Measurements from ENCODE around the gene FITM2.
"Not testable (repeated sequence)": the region's sequence is repeated elsewhere in the genome, so short reads cannot be mapped to it uniquely, and the experiment has no call there.

Gene FITM2

DNA sequence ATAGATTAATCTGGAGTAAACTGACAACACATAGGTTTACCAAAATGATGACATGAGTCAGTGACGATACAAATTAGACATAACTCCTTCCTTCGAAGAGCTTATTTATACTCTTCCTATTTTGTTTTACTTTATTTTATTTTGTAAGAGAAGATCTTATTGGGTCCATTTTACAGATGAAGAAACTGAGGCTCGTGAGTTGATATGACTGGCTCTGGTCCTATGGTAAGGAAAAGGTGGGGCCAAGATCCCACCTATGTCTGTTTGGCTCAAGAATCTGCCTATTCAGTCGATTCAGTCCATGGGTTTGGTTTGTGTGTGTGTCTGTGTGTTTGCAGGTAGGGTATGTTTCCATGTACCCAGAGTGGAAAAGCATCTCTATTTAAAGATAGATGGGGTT, 17.4 kb upstream of the FITM2 start:
- no peak for DNase-seq

DNA sequence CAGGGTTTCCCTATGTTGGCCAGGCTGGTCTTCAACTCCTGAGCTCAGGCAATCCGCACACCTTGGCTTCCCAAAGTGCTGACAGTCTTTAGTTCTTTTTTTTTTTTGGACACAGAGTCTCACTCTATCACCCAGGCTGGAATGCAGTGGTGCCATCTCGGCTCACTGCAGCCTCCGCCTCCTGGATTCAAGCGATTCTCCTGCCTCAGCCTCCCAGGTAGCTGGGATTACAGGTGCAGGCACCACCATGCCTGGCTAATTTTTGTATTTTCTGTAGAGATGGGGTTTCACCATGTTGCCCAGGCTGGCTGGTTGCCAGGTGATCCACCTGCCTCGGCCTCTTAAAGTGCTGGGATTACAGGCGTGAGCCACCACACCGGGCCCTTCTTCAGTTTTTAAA, 16.7 kb upstream of the FITM2 start:
- not testable (repeated sequence) for DNase-seq

GRCh38 chr20:44326391-44327159, 15.6 kb upstream of the FITM2 start:
- DNase-seq = no peak

DNA sequence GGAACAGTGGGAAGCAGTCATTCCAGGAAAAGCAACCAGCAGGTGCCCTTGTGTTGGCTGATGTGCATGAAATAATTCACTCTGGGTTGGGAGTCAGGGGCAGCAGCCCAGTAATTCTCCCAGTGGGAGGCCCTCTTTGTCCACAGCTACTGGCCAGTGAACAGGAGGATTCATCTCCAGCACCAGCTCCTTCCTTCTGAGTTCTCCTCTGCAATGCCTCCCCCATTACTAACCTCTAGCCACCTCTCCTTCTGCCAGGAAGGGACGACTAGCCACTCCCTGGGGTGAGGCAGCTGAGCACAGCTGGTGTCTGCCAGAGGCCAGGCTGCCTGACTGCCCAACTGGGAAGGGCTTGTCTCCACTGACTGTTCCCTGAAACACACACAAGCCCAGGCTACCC, 13.3 kb upstream of the FITM2 start:
- DNase-seq = no peak

- DNase-seq = no peak
Measured at GRCh38 chr20:44319839-44320422, 8.9 kb upstream of the FITM2 start.

- DNase-seq = no peak
Measured at GRCh38 chr20:44314870-44315269, 3.9 kb upstream of the FITM2 start.

- no peak for DNase-seq
Measured at GRCh38 chr20:44309763-44310663, 989 bp downstream of the FITM2 start.

DNA sequence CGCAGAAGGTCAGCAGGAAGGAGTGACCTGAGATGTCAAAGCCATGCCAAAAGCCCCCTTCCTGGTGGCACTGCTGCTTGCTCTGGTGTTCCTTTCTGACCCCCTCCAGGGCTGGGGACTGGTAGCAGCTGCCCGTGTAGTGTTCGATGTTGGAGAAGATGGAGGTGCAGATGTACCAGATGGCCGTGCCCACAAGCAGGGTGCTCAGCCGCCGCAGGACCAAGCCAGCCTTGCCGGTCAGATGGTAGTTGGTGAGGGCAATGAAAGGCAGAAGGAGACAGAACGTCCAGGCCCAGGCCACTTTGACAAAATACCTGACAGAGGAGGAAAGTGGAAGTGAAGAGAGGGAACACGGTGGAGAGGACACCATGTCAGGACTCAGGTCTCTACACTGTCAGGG, 4.1 kb downstream of the FITM2 start:
- no peak for DNase-seq

- no peak for DNase-seq
Measured at GRCh38 chr20:44304383-44304782, 6.6 kb downstream of the FITM2 start.

- no peak for DNase-seq
Measured at GRCh38 chr20:44302736-44303135, 8.3 kb downstream of the FITM2 start.

DNA sequence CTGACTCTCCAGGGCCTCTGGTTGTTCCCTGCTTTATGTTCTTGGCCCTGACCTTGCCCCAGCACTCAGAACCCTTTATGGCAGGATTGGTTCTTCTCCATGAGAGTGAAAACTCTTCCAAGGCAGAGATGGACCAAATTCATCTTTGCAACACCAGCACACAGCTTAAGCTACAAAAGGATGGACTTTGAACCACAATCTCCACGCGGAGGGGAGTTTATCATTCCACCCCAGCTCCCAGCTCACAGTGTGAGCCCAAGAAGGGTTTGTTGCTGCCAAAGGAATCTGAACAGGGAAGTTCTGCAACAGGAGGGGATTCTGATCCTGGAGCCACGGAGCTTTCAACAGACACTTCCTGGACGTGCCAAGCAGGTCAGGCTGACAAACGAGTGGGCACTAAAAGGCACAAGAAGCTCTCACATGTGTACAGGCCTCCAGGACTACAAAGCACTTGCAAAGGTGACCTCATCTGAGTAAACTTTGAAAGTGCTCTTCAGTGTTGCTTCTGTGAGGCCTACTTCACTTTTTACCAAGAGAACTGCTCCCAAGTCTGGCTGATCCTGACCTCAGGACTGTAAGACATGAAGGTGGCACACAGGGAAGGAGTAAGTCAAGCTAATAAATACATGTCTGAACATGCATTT, 8.9 kb downstream of the FITM2 start:
- no peak for DNase-seq

GRCh38 chr20:44301285-44301684, 9.7 kb downstream of the FITM2 start:
- DNase-seq = no peak

- not testable (repeated sequence) for DNase-seq
Measured at GRCh38 chr20:44299011-44299535, 11.9 kb downstream of the FITM2 start.

GRCh38 chr20:44297721-44298120, 13.3 kb downstream of the FITM2 start:
- DNase-seq = no peak

DNA sequence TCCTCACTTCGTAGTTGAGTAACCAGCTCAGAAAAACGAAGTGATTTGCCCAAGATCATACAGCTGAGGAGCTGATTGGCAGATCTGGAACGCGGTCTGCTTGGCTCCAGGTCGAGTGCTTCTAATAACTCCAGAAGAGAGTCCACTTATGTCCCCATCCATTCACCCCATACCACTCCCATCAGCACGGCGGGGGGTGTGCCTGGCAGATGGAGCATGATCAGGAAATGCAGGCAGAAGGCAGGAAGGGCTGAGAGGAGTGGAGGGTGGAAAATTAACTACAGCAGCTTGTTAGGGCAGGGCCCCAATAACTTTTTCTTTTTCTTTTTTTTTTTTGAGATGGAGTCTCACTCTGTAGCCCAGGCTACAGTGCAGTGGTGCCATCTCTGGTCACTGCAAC, 15.0 kb downstream of the FITM2 start:
- no peak for DNase-seq

DNA sequence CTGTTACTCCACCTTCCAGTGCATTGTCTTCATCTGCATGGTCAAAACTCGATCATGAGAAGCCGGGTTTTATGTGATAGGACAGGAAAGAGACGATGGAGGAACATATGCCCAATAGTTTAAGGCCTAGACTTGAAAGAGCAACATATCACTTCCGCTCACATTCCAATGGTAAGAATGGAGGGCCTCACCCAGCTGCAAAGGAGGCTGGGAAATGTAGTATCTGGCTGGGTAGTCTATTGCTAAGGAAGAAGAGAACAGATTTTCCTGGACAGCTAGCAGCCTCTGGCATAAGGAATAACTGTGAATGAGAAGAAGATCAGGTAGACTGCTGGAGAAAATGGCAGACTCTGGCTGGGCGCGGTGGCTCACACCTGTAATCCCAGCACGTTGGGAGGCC, 19.2 kb downstream of the FITM2 start:
- DNase-seq = no peak

DNA sequence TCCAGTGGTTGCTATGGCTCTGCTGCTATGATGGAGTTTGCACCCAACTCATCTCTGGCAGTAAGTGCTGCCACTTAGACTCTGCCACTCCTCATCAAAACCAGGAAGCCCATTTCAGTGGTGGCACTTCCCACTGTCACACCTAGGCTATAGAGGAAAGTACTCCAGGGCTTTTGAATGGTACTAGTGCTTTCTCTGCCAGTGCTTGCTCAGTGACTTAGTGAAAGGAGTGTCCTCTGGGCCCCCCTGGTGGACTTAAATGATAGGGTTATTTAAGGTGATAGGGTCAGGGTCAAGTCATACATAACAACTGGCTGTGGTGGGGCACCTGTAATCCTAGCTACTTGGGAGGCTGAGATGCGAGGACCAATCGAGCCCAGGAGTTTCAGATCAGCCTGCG, 22.8 kb downstream of the FITM2 start:
- no peak for DNase-seq

GRCh38 chr20:44287272-44288097, 23.5 kb downstream of the FITM2 start:
- DNase-seq = no peak

GRCh38 chr20:44284032-44284431, 27.0 kb downstream of the FITM2 start:
- no peak for DNase-seq

DNA sequence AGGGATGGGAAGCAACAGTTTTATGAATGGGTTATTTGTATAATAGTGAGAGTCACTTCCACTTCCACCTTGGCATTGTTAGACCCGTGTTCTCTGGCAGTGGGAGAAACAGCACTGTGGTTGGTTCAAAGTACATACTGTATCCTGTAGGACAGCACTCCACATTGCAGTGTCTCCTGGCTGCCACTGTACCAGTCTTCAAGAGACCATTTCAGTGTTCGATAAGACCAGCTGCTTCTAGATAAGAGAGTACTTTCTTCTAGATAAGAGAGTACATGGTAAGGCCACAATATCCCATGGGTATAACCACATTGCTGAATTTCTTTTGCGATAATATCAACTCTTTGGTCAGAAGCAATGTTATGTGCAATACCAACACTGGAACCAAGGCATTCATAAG, 28.8 kb downstream of the FITM2 start:
- no peak for DNase-seq

- no peak for DNase-seq
Measured at GRCh38 chr20:44280387-44280786, 30.6 kb downstream of the FITM2 start.

GRCh38 chr20:44279228-44279627, 31.8 kb downstream of the FITM2 start:
- DNase-seq = no peak

Data from NCI-H1694 (cell line).